D721Med (cell line): ENCODE data around the gene TASOR2.

Source experiments
- DNase-seq: peaks from one replicate; pipeline ENCODE4 v3.0.0; 2011; ENCODE audit warnings: low spot score; ENCODE audit not compliant: insufficient read length
- FAIRE-seq: peaks from 2 replicates; lab custom pipeline; 2011; peaks lifted over from hg19 to GRCh38; lab: Jason Lieb, UNC
- CTCF ChIP-seq: IDR thresholded peaks from 2 replicates; pipeline ENCODE4 v1.5.1; 2012; ENCODE audit warnings: mild to moderate bottlenecking, control low read depth; ENCODE audit not compliant: insufficient read depth; ENCODE audit errors: missing control alignments

The TASOR2 gene

GRCh38 chr10:5655121-5655520 is 29.5 kb upstream of the TASOR2 start:
- FAIRE-seq (no peak), DNase-seq (no peak)
- no peak for TF ChIP-seq CTCF

GRCh38 chr10:5656737-5657579 is 27.7 kb upstream of the TASOR2 start:
- TF ChIP-seq CTCF = no peak
- DNase-seq (no peak), FAIRE-seq (no peak)

- DNase-seq (no peak), FAIRE-seq (no peak)
- no peak for TF ChIP-seq CTCF
Measured at GRCh38 chr10:5658871-5659618, 25.6 kb upstream of the TASOR2 start.

GRCh38 chr10:5659702-5660528 is 24.7 kb upstream of the TASOR2 start:
- FAIRE-seq (no peak), DNase-seq (no peak)
- TF ChIP-seq CTCF = no peak

- DNase-seq (no peak), FAIRE-seq (no peak)
- TF ChIP-seq CTCF = no peak
Measured at GRCh38 chr10:5661043-5661442, 23.6 kb upstream of the TASOR2 start.

GRCh38 chr10:5662708-5663579 is 21.7 kb upstream of the TASOR2 start:
- DNase-seq (no peak), FAIRE-seq (no peak)

More at GRCh38 chr10:5662708-5663579, 21.7 kb upstream of the TASOR2 start:
- TF ChIP-seq CTCF = no peak
